ENCODE measurements around the gene ST8SIA4. TPM values are rescaled to one million over a fixed set of nuclear protein-coding genes. Genes with fewer than 3 reads are reported as not detected.

ST8SIA4 gene
- polyA plus RNA-seq, 3 donors: 12.4 to 36.4 (median 30.7) TPM

DNA sequence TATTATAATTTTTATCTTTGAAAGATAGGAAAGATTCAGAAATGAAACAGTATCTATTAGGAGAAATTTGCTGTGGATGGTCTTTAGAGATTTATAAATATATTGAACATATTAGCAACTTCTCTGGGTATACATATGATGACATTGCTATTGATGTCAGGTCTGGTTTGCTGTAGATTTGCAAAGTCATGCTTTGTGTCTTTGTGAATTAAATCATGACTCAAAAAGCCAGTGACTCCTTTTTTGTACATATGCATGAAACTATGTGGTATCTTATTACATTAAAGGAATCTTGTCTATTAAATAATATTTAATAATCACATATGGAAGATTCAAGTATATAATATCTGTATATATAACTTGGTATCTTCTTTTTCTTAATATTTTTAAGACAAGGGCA lies 141.9 kb downstream of the ST8SIA4 start:
- intact Hi-C loops (cut with micrococcal nuclease): no loop called here
- no peaks in the 10 kb centered on the region for H3K36me3 Mint-ChIP-seq
- Histone ChIP-seq H3K4me3 (replicated peaks in 1 of 3; ENCODE audit: low read depth in 2 of 3, low read length in 3 of 3) (no peak overlapping the region), H2AFZ (ENCODE audit: insufficient read depth, low read depth, low read length, poor library complexity, severe bottlenecking) (no peak overlapping the region), H3K4me1 (ENCODE audit: control insufficient read depth in 1 of 2, insufficient read depth in 2 of 2, low read length in 2 of 2) (no peaks in the 10 kb centered on the region), H3K79me2 (ENCODE audit: insufficient read depth, low read length) (no peaks in the 10 kb centered on the region), H3K36me3 (replicated peaks in 1 of 2; ENCODE audit: control insufficient read depth in 1 of 2, insufficient read depth in 2 of 2, low read length in 2 of 2) (no peaks in the 10 kb centered on the region), H3K9me3 (replicated peaks in 1 of 2; ENCODE audit: control insufficient read depth in 1 of 2, insufficient read depth in 1 of 2, low read length in 2 of 2) (no peaks in the 10 kb centered on the region), H3K4me2 (replicated peaks; ENCODE audit: extremely low read depth, low read length, poor library complexity, severe bottlenecking) (no peak overlapping the region), H3K9ac (ENCODE audit: insufficient read depth, low read length, poor library complexity, severe bottlenecking) (no peak overlapping the region), H3K27me3 (ENCODE audit: control insufficient read depth in 2 of 2, insufficient read depth in 2 of 2, low read length in 2 of 2) (no peaks in the 10 kb centered on the region), H4K20me1 (ENCODE audit: insufficient read depth, low read length) (no peaks in the 10 kb centered on the region), H3K27ac (ENCODE audit: low read depth in 1 of 2, low read length in 2 of 2) (no peak overlapping the region)
- H3K27ac Mint-ChIP-seq: no peak overlapping the region
- H3K9me3 Mint-ChIP-seq: no peaks in the 10 kb centered on the region
- no peaks in the 10 kb centered on the region for H3K27me3 Mint-ChIP-seq (ENCODE audit: low read depth in 3 of 3)
- no peaks in the 10 kb centered on the region for H3K4me1 Mint-ChIP-seq
- TF ChIP-seq, protein P1, sequence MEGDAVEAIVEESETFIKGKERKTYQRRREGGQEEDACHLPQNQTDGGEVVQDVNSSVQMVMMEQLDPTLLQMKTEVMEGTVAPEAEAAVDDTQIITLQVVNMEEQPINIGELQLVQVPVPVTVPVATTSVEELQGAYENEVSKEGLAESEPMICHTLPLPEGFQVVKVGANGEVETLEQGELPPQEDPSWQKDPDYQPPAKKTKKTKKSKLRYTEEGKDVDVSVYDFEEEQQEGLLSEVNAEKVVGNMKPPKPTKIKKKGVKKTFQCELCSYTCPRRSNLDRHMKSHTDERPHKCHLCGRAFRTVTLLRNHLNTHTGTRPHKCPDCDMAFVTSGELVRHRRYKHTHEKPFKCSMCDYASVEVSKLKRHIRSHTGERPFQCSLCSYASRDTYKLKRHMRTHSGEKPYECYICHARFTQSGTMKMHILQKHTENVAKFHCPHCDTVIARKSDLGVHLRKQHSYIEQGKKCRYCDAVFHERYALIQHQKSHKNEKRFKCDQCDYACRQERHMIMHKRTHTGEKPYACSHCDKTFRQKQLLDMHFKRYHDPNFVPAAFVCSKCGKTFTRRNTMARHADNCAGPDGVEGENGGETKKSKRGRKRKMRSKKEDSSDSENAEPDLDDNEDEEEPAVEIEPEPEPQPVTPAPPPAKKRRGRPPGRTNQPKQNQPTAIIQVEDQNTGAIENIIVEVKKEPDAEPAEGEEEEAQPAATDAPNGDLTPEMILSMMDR (IDR thresholded peaks at IDR 0.05): no peak
- no peak overlapping the region for H3K4me3 Mint-ChIP-seq
- DNase-seq: peak in 2 of 3 donors; percentile 11 to 13

DNA sequence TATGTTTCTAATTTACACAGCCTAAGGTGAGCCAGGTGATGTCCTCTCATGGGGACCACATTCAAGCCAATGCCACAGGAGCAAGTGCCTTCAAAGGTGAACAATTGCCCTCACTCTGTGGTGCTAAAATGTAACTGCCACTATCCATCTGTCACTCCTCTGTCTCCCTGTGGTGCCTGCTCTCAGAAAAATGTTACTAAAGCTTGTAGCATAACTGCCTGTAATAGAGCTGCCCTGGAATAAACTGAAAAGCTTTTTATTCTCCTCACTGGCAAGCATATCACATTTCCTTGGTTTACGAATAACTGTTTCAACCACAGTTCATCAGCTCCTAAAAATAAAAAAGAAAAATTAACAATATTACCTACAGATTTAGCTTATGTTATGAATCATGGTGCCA lies 142.4 kb downstream of the ST8SIA4 start:
- intact Hi-C loops (cut with micrococcal nuclease): no loop called here
- no peaks in the 10 kb centered on the region for H3K9me3 Mint-ChIP-seq
- H3K4me1 ChIP-seq (ENCODE audit: control insufficient read depth in 1 of 2, insufficient read depth in 2 of 2, low read length in 2 of 2): no peaks in the 10 kb centered on the region
- no peaks in the 10 kb centered on the region for H3K36me3 ChIP-seq (replicated peaks in 1 of 2; ENCODE audit: control insufficient read depth in 1 of 2, insufficient read depth in 2 of 2, low read length in 2 of 2)
- no peak overlapping the region for H3K9ac ChIP-seq (ENCODE audit: insufficient read depth, low read length, poor library complexity, severe bottlenecking)
- no peak overlapping the region for H2AFZ ChIP-seq (ENCODE audit: insufficient read depth, low read depth, low read length, poor library complexity, severe bottlenecking)
- no CpG with 5 or more reads among the region's 1 CpG for WGBS (ENCODE audit: insufficient coverage)
- no peak overlapping the region for H3K27ac ChIP-seq (ENCODE audit: low read depth in 1 of 2, low read length in 2 of 2)
- no peak overlapping the region for H3K4me3 Mint-ChIP-seq
- no peaks in the 10 kb centered on the region for H3K4me1 Mint-ChIP-seq
- no peak overlapping the region for H3K4me3 ChIP-seq (replicated peaks in 1 of 3; ENCODE audit: low read depth in 2 of 3, low read length in 3 of 3)
- no peaks in the 10 kb centered on the region for H4K20me1 ChIP-seq (ENCODE audit: insufficient read depth, low read length)
- no peak for DNase-seq
- H3K27ac Mint-ChIP-seq: no peak overlapping the region
- no peaks in the 10 kb centered on the region for H3K79me2 ChIP-seq (ENCODE audit: insufficient read depth, low read length)
- H3K36me3 Mint-ChIP-seq: no peaks in the 10 kb centered on the region
- no peaks in the 10 kb centered on the region for H3K27me3 Mint-ChIP-seq (ENCODE audit: low read depth in 3 of 3)
- H3K9me3 ChIP-seq (replicated peaks in 1 of 2; ENCODE audit: control insufficient read depth in 1 of 2, insufficient read depth in 1 of 2, low read length in 2 of 2): no peaks in the 10 kb centered on the region
- H3K4me2 ChIP-seq (replicated peaks; ENCODE audit: extremely low read depth, low read length, poor library complexity, severe bottlenecking): no peak overlapping the region
- H3K27me3 ChIP-seq (ENCODE audit: control insufficient read depth in 2 of 2, insufficient read depth in 2 of 2, low read length in 2 of 2): no peaks in the 10 kb centered on the region
- TF ChIP-seq, protein P1 (IDR thresholded peaks at IDR 0.05): no peak
